SK-N-SH (cell line): ENCODE results near the gene PPT2. TPM values are rescaled to one million over a fixed set of nuclear protein-coding genes. Genes with fewer than 3 reads are reported as not detected.

Experiments
- CTCF ChIA-PET: fragments of 300-600, 350-600 bp; formaldehyde crosslinking; extraction: SDS; loops from one replicate; lab custom pipeline; 2021; lab: Yijun Ruan, JAX
- POLR2A ChIA-PET: fragments of 350-600 bp; sonication (Branson Sonifier 250); formaldehyde crosslinking; extraction: SDS; loops from one replicate; lab custom pipeline; 2020; ENCODE audit warnings: antibody characterized with exemption, inconsistent platforms; lab: Yijun Ruan, JAX
- DNase-seq: peaks from one replicate; pipeline ENCODE4 v3.0.0; 2012
- H2AFZ ChIP-seq: fragments of 200-600 bp; sonication (generic); 2 replicates; pipeline ENCODE4 v1.8.1; 2016; ENCODE audit warnings: antibody characterized with exemption, mild to moderate bottlenecking, low read depth
- H3F3A ChIP-seq: fragments of 200-600 bp; sonication (generic); replicated peaks from 2 replicates; pipeline ENCODE3; 2016; ENCODE audit warnings: antibody characterized with exemption, mild to moderate bottlenecking; ENCODE audit not compliant: insufficient read depth
- H3K27ac ChIP-seq, 2 experiments: fragments of 200-500 bp in 1 of 2; fragments of 200-600 bp in 1 of 2; sonication (Bioruptor generic) in 1 of 2; sonication (generic), shearing (Covaris generic) in 1 of 2; 2 replicates each; pipeline versions ENCODE4 v1.5.1 to v1.6.1; 2014 to 2016; ENCODE audit warnings: low read depth in 2 of 2, inconsistent platforms in 1 of 2, low read length in 1 of 2, mild to moderate bottlenecking in 1 of 2, mixed read lengths in 1 of 2
- H3K27me3 ChIP-seq: fragments of 200-600 bp; sonication (generic), shearing (Covaris generic); 2 replicates; pipeline ENCODE4 v1.6.1; 2016; ENCODE audit warnings: mixed run types; ENCODE audit not compliant: insufficient read depth
- H3K36me3 ChIP-seq, 2 experiments: fragments of 200-500 bp in 1 of 2; fragments of 200-600 bp in 1 of 2; sonication (Bioruptor generic) in 1 of 2; sonication (generic) in 1 of 2; replicated peaks in 1 of 2; 2 replicates each; pipeline versions ENCODE3 to v1.5.1; 2014 to 2016; ENCODE audit warnings: low read length in 1 of 2, mild to moderate bottlenecking in 1 of 2; ENCODE audit not compliant: insufficient read depth in 2 of 2, control insufficient read depth in 1 of 2
- H3K4me1 ChIP-seq, 2 experiments: fragments of 200-500 bp in 1 of 2; fragments of 200-600 bp in 1 of 2; sonication (Bioruptor generic) in 1 of 2; sonication (generic), shearing (Covaris generic) in 1 of 2; 2 replicates each; pipeline versions ENCODE4 v1.5.1 to v1.6.1; 2014 to 2016; ENCODE audit warnings: low read depth in 1 of 2, low read length in 1 of 2, mixed run types in 1 of 2; ENCODE audit not compliant: insufficient read depth in 2 of 2, control insufficient read depth in 1 of 2
- H3K4me2 ChIP-seq: fragments of 200-600 bp; sonication (generic), shearing (Covaris generic); 2 replicates; pipeline ENCODE4 v1.6.1; 2017; ENCODE audit warnings: mixed run types
- H3K4me3 ChIP-seq, 2 experiments: fragments of 200-500 bp in 1 of 2; fragments of 200-600 bp in 1 of 2; sonication (Bioruptor generic) in 1 of 2; sonication (generic), shearing (Covaris generic) in 1 of 2; 2 replicates each; pipeline versions ENCODE4 v1.5.1 to v1.8.1; 2014 to 2016; ENCODE audit warnings: low read depth in 2 of 2, inconsistent platforms in 1 of 2, low read length in 1 of 2, mild to moderate bottlenecking in 1 of 2, mixed read lengths in 1 of 2, moderate library complexity in 1 of 2
- H3K79me2 ChIP-seq: fragments of 200-600 bp; sonication (generic); 2 replicates; pipeline ENCODE4 v1.8.1; 2017; ENCODE audit warnings: mild to moderate bottlenecking; ENCODE audit not compliant: insufficient read depth
- H3K9ac ChIP-seq: fragments of 200-600 bp; sonication (generic); 2 replicates; pipeline ENCODE4 v1.6.1; 2017; ENCODE audit warnings: mixed run types
- H3K9me2 ChIP-seq: fragments of 200-600 bp; sonication (generic); 2 replicates; pipeline ENCODE4 v1.6.1; 2017; ENCODE audit warnings: mixed run types
- H3K9me3 ChIP-seq: fragments of 200-600 bp; sonication (generic); 2 replicates; pipeline ENCODE4 v1.6.1; 2017; ENCODE audit warnings: mixed run types, mild to moderate bottlenecking, moderate library complexity
- H4K20me1 ChIP-seq: fragments of 200-600 bp; sonication (generic); 2 replicates; pipeline ENCODE4 v1.6.1; 2017; ENCODE audit warnings: mild to moderate bottlenecking, mixed run types; ENCODE audit not compliant: insufficient read depth
- CTCF ChIP-seq: fragments of 200-600 bp; sonication (generic); IDR thresholded peaks from 2 replicates; pipeline ENCODE4 v1.6.1; 2017; ENCODE audit warnings: antibody characterized with exemption, mild to moderate bottlenecking, moderate library complexity
- EZH2phosphoT487 ChIP-seq: fragments of 200-600 bp; sonication (generic); IDR thresholded peaks from 2 replicates; pipeline ENCODE4 v1.6.1; 2017; ENCODE audit warnings: low read depth, mixed run types, mild to moderate bottlenecking, antibody characterized with exemption, moderate library complexity, borderline replicate concordance
- FOSL2 ChIP-seq: IDR thresholded peaks from 2 replicates; pipeline ENCODE4 v1.4.0; 2012; ENCODE audit warnings: low read depth, mild to moderate bottlenecking, moderate library complexity, borderline replicate concordance
- JUND ChIP-seq: IDR thresholded peaks from 2 replicates; pipeline ENCODE4 v1.4.0; 2012
- MAX ChIP-seq: IDR thresholded peaks from 2 replicates; pipeline ENCODE4 v1.4.0; 2012; ENCODE audit warnings: low read depth
- MXI1 ChIP-seq: IDR thresholded peaks from 2 replicates; pipeline ENCODE4 v1.6.1; 2012; ENCODE audit warnings: mild to moderate bottlenecking, low read depth, low read length, improper control_type of control experiment
- RAD21 ChIP-seq: IDR thresholded peaks from 2 replicates; pipeline ENCODE4 v1.6.1; 2012; ENCODE audit warnings: mild to moderate bottlenecking, low read length
- REST ChIP-seq: IDR thresholded peaks from 2 replicates; pipeline ENCODE4 v1.6.1; 2012; ENCODE audit warnings: mild to moderate bottlenecking, low read depth, low read length, moderate library complexity
- SIN3A ChIP-seq: IDR thresholded peaks from 2 replicates; pipeline ENCODE4 v1.6.1; 2012; ENCODE audit warnings: low read depth, mild to moderate bottlenecking, low read length, moderate library complexity, borderline replicate concordance
- SMC3 ChIP-seq: IDR thresholded peaks from 2 replicates; pipeline ENCODE4 v1.6.1; 2012; ENCODE audit warnings: low read depth, low read length, improper control_type of control experiment
- WGBS: methylation state at CpG from one replicate; pipeline ENCODE4 v1.1.6; 2017; ENCODE audit warnings: low lambda C conversion rate; 5-methylcytosine and 5-hydroxymethylcytosine counted together
- polyA plus RNA-seq, 3 experiments: library from polyadenylated mRNA; depleted of rRNA; stranded (reverse); fragments of >200 nt; gene quantifications; 2 replicates each; pipeline ENCODE4 v1.2.3, GENCODE V29; 2012

Gene PPT2
- polyA plus RNA-seq, 1 of the 3 experiments (the other 2 are of a cell fraction) = 32.7 TPM

- ChIA-PET POLR2A (interaction anchor here (1.2 kb wide), 1 partner anchor 41 kb away, joined by 5 read pairs; no protein-coding TSS in a partner anchor), CTCF (interaction anchor here (0.6 to 1.3 kb wide), 15 partner anchors 10 to 108 kb away, joined by 3 to 30 read pairs (median 4); partner anchors contain the start of genes EGFL8 and FKBPL)
- peak; percentile 81 for DNase-seq
Measured at GRCh38 chr6:32154514-32155161, 697 bp downstream of the PPT2 start.

More at GRCh38 chr6:32154514-32155161, 697 bp downstream of the PPT2 start:
- H3F3A ChIP-seq = peaks cover 4% of the 10 kb centered on the region
- TF ChIP-seq SMC3 (peak; percentile 60; the same call in 1 of the 2 replicates), FOSL2 (no peak), CTCF (peak; percentile 61), JUND (no peak), REST (no peak), MAX (peak; percentile 62), EZH2phosphoT487 (no peak), RAD21 (peak; percentile 75), MXI1 (peak; percentile 62), SIN3A (0 out of 2 replicates have a peak, but pooled peaks have one; percentile 39)
- TF ChIP-seq, all 33 proteins: peak for 6
- H3K27me3 ChIP-seq = no peaks in the 10 kb centered on the region
- H4K20me1 ChIP-seq = no peaks in the 10 kb centered on the region
- peaks cover 13 to 31% of the 10 kb centered on the region in 2 experiments; a peak in 3 of 4 replicates for H3K4me1 ChIP-seq
- WGBS = 6% methylated on average over 8 of the region's 34 CpGs
- H3K9me2 ChIP-seq = no peaks in the 10 kb centered on the region
- peak overlapping the region; percentile 75 to 81 for H3K4me3 ChIP-seq
- peaks cover 19% of the 10 kb centered on the region for H3K79me2 ChIP-seq
- H2AFZ ChIP-seq = peak overlapping the region; percentile 87
- H3K9me3 ChIP-seq = no peaks in the 10 kb centered on the region
- peak overlapping the region; percentile 84 for H3K9ac ChIP-seq
- peak overlapping the region; percentile 94 for H3K4me2 ChIP-seq
- peak overlapping the region; percentile 86 to 95 for H3K27ac ChIP-seq
- peaks cover 16 to 22% of the 10 kb centered on the region in 2 experiments for H3K36me3 ChIP-seq
